ENCODE results near the gene WNT9B. TPM values are rescaled to one million over a fixed set of nuclear protein-coding genes. Genes with fewer than 3 reads are reported as not detected.

Gene WNT9B
- total RNA-seq, 1 experiment from 2014 or later = 0.83 TPM

DNA sequence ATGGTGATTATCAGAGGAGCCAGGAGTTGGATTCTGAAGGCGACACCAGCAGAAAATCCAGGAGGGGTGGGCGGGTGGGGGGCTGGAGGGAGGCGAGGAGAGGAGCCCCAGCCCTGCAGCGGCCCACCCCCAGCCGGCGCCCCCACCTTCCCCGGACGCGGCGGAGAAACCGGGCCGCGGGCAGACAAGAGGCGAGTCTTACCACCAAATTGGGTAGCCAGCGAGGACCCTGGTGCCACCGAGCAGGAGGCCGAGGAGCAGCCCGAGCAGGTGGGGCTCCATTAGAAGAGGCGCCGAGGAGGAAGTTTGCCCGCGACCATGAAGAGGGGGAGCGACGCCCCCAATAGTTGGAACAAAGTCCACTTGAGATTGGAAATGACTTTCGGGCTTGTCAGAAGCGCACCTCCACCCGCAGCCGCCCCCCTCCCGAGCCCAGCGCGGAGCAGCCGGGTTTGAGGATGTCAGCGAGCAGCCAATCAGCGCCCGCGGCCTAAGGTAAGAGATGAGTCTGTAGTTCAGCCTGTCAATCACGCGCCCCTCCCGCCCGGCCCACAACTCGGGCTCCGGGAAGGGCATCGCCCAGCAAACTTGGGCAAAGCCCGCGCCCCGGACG, 33.0 kb upstream of the WNT9B start, which contains the start of gene WNT3:
Gene WNT3 (minus strand): TSS at position 377 of the 613 bp plus-strand sequence. CDS start 95 bp downstream, at position 282.
- no peaks in the 10 kb centered on the region for H3K36me3 ChIP-seq (replicated peaks; ENCODE audit: control insufficient read depth, insufficient read depth, low read length)
- peak within 1 kb of the TSS; percentile 66 for H3K4me3 ChIP-seq (ENCODE audit: insufficient read depth, low read depth, low read length)
- H3K27me3 ChIP-seq (ENCODE audit: control insufficient read depth, insufficient read depth, low read length) = peaks cover 35% of the 10 kb centered on the region
- peak; percentile 97 for DNase-seq

DNA sequence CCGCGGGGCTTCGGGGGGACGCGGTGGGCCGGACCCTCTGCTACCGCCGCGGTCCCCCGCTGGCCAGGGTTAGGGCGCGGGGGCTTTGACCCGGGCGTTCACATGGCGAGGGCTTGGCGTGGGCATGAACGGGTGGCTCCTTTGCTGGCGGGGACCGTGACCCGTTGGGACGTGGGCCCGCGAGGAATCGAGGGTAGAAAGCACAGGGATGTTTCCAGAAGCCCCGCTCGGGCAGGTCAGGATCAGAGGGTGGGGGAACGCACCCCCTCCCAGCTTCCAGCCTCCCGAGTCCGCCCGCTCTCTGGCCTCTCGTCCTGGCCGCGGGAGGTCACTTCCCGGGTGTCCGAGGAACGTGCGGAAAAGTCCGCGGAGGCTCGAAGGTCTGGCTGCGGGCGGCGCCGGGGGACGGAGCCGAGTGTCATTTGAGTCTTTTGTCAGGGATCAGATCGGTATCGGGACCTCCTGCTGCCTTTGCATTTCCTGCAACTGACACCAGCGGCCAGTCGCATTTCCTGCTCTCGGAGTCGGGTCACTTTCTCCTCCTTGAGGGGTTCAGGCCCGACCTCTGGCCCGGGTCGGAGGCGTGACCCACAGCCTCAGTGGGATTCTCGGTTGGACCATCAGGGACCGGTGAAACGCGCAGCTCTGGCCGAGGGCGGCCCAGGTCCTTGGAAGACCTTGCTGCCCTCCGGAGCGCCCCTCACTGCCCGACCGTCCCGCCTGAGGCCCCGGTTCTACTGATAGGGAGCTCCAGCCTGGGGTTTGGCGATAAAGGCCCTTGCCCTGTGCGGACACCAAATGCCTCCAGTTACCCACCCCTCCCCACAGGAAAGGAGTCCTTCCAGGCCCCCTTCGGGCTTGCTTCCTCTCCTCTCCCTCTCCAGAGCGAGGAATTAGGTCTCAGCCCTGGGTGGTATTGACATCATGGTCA, 32.2 kb upstream of the WNT9B start:
- Histone ChIP-seq H3K36me3 (replicated peaks; ENCODE audit: control insufficient read depth, insufficient read depth, low read length) (no peaks in the 10 kb centered on the region), H3K4me3 (ENCODE audit: insufficient read depth, low read depth, low read length) (peak overlapping the region; percentile 66), H3K27me3 (ENCODE audit: control insufficient read depth, insufficient read depth, low read length) (peaks cover 35% of the 10 kb centered on the region)
- peak; percentile 90 for DNase-seq

DNA sequence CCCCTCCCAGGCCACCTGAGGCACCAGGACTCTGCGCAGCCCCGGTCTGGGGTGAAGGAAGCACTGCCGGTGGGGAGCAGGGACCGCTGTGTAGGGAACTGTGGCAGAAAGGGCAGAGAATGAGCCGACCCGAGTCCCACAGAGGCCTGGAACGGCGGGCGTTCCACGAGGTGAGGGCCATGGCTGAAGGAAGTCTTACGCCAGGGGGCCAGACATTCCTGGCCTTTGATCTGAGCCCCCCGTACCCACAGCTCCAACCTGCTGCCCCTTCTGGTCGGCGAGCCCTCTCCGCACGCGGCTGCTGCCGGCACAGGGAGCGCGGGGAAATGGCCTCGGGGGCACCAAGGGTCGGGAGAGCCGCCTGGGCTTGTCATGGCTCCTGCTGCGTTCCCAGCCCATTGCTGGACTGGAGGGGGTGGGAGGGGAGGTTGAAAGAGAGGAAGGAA, 31.5 kb upstream of the WNT9B start:
- peak overlapping the region; percentile 66; the same call in 1 of the 2 replicates for H3K4me3 ChIP-seq (ENCODE audit: insufficient read depth, low read depth, low read length)
- DNase-seq = peak; percentile 75
- H3K36me3 ChIP-seq (replicated peaks; ENCODE audit: control insufficient read depth, insufficient read depth, low read length) = no peaks in the 10 kb centered on the region
- H3K27me3 ChIP-seq (ENCODE audit: control insufficient read depth, insufficient read depth, low read length) = peaks cover 35% of the 10 kb centered on the region

DNA sequence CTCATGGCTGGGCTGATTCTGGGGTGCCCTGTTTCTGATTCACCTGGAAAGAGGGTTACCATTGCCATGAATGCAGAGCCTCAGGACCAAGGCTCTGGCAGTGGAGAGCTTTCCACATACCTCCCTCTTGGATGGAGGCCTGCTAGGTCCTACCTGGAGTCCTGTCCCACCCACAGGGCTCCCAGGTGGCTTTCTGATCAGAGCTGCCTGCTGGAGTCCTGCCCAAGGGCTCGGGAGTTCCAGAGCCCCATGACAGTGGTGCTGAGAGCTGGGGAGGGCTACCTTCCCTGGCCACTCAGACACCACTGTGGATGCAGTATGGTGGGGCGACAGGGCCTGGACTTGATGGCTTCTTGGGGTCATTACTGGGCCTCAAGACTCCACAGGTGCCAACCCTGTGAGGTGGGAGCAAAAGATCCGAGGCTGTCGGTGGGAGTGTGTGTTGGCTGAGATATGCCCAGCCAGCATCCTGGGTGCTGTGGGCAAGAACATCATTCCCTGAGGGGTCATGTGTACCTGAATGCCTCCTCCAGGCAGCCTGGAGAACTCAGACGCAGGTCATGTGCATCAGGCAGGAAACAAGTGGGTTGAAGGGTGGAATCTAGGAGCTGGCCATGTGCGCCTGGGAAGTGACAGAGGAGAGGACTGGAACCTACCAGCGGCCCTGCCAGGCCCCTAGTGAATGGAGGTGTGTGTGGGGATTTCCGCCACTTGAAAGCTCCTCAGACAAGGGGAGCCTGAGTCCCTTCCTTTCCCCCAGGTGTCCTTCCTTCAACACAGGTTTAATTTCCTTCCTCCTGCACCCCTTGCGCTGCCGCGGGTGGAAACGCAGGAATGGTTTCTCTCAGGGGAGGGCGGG, 30.6 kb upstream of the WNT9B start:
- Histone ChIP-seq H3K4me3 (ENCODE audit: insufficient read depth, low read depth, low read length) (no peak overlapping the region), H3K27me3 (ENCODE audit: control insufficient read depth, insufficient read depth, low read length) (peaks cover 35% of the 10 kb centered on the region), H3K36me3 (replicated peaks; ENCODE audit: control insufficient read depth, insufficient read depth, low read length) (no peaks in the 10 kb centered on the region)
- no peak for DNase-seq

DNA sequence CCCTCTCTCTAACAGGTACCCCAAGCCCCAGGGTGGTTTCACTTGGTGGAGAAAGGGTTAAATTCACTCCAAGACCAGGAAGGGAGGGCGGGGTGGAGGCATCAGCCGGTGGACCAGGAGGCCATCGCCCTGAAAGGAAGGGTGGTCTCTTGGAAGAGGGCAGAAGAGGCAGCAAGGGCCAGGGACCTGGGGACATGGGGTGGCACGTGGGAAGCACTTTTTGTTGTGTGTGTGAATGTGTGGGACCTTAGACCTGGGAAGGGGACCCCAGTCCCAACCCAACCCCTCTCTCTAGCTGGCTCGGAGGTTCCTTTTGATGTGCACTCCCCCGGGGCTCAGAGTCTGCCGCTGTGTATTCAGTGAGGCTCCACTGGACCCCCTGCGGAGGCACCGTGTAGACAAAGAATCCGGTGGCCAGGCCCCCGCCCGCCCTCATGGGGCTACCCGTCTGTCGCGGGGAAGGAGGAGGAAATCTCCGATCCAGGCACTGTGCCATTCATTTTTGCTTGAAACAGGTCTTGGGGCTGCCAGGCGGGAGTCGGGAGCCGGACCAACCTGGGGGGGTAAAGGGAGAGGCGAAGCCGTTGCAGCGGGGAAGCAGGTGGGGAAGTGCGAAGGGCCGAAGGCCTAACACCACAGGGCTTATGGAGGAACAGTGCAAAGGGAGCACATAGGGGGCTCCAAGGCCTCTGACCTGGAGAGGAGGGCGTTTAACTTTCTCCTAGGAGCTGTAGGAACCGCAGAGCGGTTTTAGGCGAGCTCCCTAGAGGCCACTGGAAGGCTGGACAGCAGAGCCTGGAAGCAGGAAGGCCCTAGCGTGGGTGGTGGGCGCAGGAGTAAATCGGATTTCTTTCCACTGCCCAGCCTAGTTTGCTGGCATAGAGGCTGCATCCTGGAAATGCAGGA, 29.6 kb upstream of the WNT9B start:
- peaks cover 34% of the 10 kb centered on the region for H3K27me3 ChIP-seq (ENCODE audit: control insufficient read depth, insufficient read depth, low read length)
- peak; percentile 75 for DNase-seq
- no peaks in the 10 kb centered on the region for H3K36me3 ChIP-seq (replicated peaks; ENCODE audit: control insufficient read depth, insufficient read depth, low read length)
- peak overlapping the region; percentile 24; the same call in 1 of the 2 replicates for H3K4me3 ChIP-seq (ENCODE audit: insufficient read depth, low read depth, low read length)

DNA sequence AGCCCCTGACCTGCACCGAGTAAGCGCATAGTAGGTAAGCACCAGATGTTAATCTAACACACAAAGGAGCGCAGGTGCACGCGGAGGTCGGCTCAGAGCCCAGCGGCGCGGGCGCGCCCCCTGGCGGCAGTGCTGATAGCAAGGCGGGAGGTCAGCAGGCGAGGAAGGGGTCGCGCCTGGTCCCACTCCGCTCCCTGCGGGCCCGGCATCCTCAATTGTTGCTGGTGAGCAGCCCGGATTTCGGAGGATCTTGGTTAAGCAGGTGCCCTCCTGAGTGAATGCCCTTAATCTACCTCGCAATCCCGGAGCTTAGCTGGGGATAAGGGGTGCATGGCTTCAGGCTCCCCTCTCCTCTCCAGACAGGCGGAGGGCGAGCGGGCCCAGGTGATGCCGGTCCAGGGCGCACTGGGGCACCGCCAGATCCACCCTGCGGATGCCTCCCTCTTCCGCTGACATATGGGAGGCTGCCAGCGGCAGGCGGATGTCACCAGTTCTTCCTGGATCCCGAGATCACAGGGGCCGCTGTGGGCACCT, 28.9 kb upstream of the WNT9B start:
- H3K27me3 ChIP-seq (ENCODE audit: control insufficient read depth, insufficient read depth, low read length) = peaks cover 27% of the 10 kb centered on the region; the same call in 1 of the 2 replicates
- H3K36me3 ChIP-seq (replicated peaks; ENCODE audit: control insufficient read depth, insufficient read depth, low read length) = no peaks in the 10 kb centered on the region
- DNase-seq = peak; percentile 82
- H3K4me3 ChIP-seq (ENCODE audit: insufficient read depth, low read depth, low read length) = no peak overlapping the region

DNA sequence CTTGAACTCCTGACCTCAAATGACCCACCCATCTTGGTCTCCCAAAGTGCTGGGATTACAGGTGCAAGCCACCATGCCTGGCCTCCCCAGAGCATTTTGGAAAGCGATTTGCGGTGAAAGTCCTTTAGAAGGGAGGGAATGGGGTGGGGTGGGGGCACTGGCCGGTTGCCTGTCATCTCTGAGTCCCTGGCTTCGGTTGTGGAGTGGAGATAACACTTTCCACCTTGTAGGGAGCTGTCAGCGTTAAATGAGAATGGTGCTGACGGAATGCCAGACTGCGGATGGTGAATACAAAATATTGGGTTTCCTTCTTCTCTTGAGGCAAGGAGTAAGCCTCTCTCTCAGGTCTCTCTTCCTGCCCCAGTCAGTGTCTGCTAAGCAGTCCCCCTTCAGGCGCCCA, 27.7 kb upstream of the WNT9B start:
- H3K27me3 ChIP-seq (ENCODE audit: control insufficient read depth, insufficient read depth, low read length) = peaks cover 19% of the 10 kb centered on the region; the same call in 1 of the 2 replicates
- no peaks in the 10 kb centered on the region for H3K36me3 ChIP-seq (replicated peaks; ENCODE audit: control insufficient read depth, insufficient read depth, low read length)
- no peak overlapping the region for H3K4me3 ChIP-seq (ENCODE audit: insufficient read depth, low read depth, low read length)
- DNase-seq = no peak

DNA sequence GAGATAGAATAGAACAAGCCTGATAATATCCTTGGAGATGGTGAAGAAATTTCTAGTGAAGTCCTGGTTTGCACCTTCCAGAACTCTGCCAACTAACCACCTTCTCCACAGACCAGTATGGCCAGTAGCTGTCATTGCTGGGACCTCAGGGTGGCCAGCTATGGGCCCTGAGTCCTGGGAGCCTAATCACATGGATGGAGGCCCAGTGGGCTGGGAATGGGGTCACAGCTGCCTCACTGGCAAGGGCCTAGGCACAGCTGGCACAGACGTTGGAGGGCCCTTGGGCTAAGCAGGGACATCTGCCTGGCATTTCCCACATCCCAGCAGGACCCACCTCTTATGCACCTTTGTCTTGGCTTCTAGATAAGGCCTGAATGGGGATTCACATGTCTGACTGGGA, 25.3 kb upstream of the WNT9B start:
- no peak overlapping the region for H3K4me3 ChIP-seq (ENCODE audit: insufficient read depth, low read depth, low read length)
- no peaks in the 10 kb centered on the region for H3K36me3 ChIP-seq (replicated peaks; ENCODE audit: control insufficient read depth, insufficient read depth, low read length)
- H3K27me3 ChIP-seq (ENCODE audit: control insufficient read depth, insufficient read depth, low read length) = peaks cover 4% of the 10 kb centered on the region; the same call in 1 of the 2 replicates
- DNase-seq = no peak

DNA sequence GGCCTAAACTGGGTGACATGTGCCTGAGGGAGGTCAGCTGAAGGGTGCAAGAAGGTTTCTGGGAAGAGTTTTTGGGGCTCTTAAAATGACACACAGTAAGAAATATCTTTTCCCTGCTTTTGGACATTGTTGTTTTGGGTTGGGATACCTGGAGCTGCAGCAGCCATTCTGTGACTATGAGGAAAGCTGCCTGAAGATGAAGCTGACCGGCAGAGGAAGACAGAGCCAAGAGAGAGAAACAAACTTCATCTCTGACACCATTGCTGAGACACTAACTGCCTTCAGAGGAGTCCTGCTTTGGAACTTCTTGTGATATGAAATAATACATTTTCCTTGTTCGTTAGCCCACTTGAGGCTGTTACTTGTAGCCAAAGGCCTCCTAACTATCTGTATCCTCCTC, 24.1 kb upstream of the WNT9B start:
- H3K4me3 ChIP-seq (ENCODE audit: insufficient read depth, low read depth, low read length) = no peak overlapping the region
- no peaks in the 10 kb centered on the region for H3K27me3 ChIP-seq (ENCODE audit: control insufficient read depth, insufficient read depth, low read length)
- DNase-seq = no peak
- no peaks in the 10 kb centered on the region for H3K36me3 ChIP-seq (replicated peaks; ENCODE audit: control insufficient read depth, insufficient read depth, low read length)

DNA sequence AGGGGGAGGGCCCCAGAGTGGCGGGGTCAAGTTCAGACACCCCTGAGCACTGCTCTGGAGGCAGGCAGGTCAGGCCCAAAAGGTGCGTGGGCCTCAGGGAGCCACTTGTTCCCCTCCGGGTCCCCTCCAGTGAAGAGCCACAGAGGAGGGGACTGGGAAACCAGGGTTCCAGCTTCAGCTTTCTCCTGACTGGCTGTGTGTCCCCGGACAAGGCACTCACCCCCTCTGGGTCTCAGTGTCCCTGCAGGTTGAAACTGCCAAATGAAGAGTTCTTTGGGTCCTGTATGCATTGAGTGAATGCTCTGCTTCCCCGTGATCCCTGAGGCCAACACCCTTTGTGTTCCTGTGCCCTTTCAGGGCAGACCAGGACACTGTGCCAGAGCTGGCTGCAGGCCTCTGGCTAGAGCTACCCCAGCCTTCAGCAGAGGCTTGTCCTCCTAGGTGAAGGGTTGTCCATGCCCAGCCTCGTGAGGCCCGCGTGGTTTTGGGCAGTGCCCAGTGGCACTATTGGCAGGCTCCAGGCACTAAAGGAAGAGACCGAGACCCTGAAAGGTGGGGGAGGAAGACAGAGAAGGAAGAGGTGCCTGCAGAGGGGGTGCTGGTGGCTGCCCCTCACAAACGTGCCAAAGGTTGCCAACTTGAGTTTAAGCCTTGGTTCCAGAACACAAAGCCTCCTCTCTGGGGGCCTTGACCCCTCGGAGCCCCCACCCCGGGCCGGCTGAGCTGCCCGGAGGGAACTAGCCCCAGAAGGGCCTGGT, 19.6 kb upstream of the WNT9B start:
- Histone ChIP-seq H3K4me3 (ENCODE audit: insufficient read depth, low read depth, low read length) (no peak overlapping the region), H3K27me3 (ENCODE audit: control insufficient read depth, insufficient read depth, low read length) (peaks cover 2% of the 10 kb centered on the region; the same call in 1 of the 2 replicates), H3K36me3 (replicated peaks; ENCODE audit: control insufficient read depth, insufficient read depth, low read length) (no peaks in the 10 kb centered on the region)
- DNase-seq = no peak

DNA sequence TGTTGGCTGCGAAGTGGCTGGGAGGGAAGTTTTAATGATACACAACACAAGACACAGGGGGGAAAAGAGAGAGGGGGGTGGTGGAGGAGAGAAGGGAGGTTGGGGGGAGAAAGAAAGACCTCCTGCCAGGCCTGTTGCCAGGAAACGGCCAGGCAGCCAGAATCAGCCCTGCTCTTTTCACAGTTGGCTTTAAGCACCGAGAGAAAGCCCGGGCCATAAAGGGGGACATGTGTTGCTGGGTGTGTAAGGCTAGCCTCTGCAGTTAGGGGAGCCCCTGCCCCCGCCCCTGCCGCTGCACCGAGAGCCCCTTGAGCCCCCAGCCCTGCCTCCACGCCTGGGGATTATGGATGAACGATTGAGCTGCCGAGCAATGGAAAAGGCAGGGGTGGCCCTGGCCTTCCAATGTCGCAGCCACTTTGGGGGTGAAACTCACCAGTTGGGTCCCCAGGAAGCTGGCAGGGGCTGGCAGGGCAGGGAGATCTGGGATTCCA, 19.0 kb upstream of the WNT9B start:
- no peak overlapping the region for H3K4me3 ChIP-seq (ENCODE audit: insufficient read depth, low read depth, low read length)
- H3K36me3 ChIP-seq (replicated peaks; ENCODE audit: control insufficient read depth, insufficient read depth, low read length) = no peaks in the 10 kb centered on the region
- peaks cover 2% of the 10 kb centered on the region; the same call in 1 of the 2 replicates for H3K27me3 ChIP-seq (ENCODE audit: control insufficient read depth, insufficient read depth, low read length)
- DNase-seq = peak; percentile 87

DNA sequence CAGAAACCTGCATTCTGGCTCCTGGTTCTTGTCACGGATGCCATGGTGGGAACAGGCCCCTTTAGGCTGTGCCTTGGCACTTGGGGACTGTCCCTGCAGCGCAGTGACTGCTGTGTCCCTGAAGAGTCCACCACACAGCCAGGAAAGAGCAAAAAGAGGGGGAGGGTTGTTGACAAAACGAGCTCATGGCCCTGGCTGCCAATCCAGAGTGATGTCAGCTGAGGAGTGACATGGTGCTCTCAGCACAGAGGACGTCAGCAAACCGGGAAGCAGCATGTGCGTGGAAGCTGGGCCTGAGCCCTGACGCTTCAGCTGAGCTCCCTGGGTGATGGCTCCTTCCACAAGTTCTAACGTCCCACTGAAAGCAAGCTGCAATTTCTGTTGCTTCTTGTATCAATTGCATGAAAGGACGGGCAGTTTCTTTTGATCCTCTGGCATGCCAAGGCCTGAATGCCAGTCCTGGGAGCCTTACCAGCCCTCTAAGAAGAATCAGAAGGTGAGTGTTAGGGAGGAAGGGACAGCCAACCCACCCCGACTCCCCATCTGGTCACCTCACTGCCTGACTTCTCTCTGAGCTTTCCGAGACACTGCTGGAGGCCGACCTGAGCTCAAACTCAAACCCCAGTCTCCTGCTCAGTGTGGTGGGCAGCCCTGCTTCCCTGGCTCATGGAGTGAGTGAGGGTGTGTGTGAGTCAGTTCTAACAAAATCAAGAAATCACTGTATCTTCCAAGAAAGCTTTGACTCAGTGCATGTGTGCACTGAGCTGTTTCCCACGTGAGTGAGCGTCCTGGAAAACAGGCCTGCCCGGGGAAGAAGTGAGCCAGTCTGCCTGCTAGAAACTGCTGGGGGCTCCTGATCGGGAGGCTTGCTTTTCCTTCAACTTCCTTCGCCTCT, 18.2 kb upstream of the WNT9B start:
- H3K36me3 ChIP-seq (replicated peaks; ENCODE audit: control insufficient read depth, insufficient read depth, low read length) = no peaks in the 10 kb centered on the region
- H3K4me3 ChIP-seq (ENCODE audit: insufficient read depth, low read depth, low read length) = no peak overlapping the region
- H3K27me3 ChIP-seq (ENCODE audit: control insufficient read depth, insufficient read depth, low read length) = peaks cover 2% of the 10 kb centered on the region; the same call in 1 of the 2 replicates
- DNase-seq = no peak
